ENCODE results near the gene ANKRD35. TPM values are rescaled to one million over a fixed set of nuclear protein-coding genes. Genes with fewer than 3 reads are reported as not detected.
"Not testable (repeated sequence)": the region's sequence is repeated elsewhere in the genome, so short reads cannot be mapped to it uniquely, and the experiment has no call there.

The ANKRD35 gene
- total RNA-seq, 1 donor from 2014 or later = 1.6 TPM

DNA sequence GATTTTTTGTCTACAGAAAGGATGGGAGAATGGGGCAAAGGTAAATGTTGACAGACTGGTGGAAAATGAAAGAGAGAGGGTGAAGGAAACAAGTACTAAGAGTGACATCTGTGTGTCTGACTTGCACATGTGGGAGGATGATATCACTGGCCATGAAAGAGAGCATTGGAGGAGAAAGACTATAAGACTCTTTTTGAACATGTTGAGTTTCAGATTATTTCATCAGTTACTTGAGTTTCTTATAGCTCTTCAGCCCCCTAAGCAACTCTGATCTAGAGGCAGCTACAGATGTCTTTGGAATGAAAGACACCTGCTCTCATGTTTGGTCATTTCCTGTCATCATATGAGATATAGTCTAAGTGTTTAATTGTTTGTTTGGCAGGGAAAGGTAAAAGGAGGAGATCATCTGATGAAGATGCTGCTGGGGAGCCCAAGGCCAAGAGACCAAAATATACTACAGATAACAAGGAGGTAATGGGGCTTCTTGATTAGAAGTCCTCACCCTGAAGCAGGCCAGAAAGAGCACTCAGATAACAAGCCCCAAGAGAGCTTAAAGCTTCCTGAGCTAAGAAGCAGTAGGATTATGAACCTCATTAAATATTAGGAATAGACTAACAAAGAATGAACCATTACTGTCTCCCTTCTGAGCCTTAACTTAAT, 57.2 kb downstream of the ANKRD35 start:
- H3K4me1 ChIP-seq = peaks cover 14% of the 10 kb centered on the region
- DNase-seq (no peak), ATAC-seq (no peak)
- peaks cover 78% of the 10 kb centered on the region for H3K36me3 ChIP-seq
- intact Hi-C loops (cut with DNase I) = no loop called here
- no peak overlapping the region for H3K27ac ChIP-seq
- no peak overlapping the region for H3K4me3 ChIP-seq
- TF ChIP-seq, protein P1, sequence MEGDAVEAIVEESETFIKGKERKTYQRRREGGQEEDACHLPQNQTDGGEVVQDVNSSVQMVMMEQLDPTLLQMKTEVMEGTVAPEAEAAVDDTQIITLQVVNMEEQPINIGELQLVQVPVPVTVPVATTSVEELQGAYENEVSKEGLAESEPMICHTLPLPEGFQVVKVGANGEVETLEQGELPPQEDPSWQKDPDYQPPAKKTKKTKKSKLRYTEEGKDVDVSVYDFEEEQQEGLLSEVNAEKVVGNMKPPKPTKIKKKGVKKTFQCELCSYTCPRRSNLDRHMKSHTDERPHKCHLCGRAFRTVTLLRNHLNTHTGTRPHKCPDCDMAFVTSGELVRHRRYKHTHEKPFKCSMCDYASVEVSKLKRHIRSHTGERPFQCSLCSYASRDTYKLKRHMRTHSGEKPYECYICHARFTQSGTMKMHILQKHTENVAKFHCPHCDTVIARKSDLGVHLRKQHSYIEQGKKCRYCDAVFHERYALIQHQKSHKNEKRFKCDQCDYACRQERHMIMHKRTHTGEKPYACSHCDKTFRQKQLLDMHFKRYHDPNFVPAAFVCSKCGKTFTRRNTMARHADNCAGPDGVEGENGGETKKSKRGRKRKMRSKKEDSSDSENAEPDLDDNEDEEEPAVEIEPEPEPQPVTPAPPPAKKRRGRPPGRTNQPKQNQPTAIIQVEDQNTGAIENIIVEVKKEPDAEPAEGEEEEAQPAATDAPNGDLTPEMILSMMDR (IDR thresholded peaks at IDR 0.05) = no peak
- H3K27me3 ChIP-seq = no peaks in the 10 kb centered on the region
- H3K9me3 ChIP-seq = no peaks in the 10 kb centered on the region

- H3K27me3 ChIP-seq = no peaks in the 10 kb centered on the region
- intact Hi-C loops (cut with DNase I) = no loop called here
- no peak for DNase-seq
- peaks cover 72% of the 10 kb centered on the region for H3K36me3 ChIP-seq
- H3K27ac ChIP-seq = no peak overlapping the region
- H3K4me3 ChIP-seq = no peak overlapping the region
- peaks cover 14% of the 10 kb centered on the region for H3K4me1 ChIP-seq
- no peaks in the 10 kb centered on the region for H3K9me3 ChIP-seq
- TF ChIP-seq, protein P1 (IDR thresholded peaks at IDR 0.05) = no peak
- no peak for ATAC-seq
Observed at GRCh38 chr1:145827966-145828365, 57.7 kb downstream of the ANKRD35 start.

DNA sequence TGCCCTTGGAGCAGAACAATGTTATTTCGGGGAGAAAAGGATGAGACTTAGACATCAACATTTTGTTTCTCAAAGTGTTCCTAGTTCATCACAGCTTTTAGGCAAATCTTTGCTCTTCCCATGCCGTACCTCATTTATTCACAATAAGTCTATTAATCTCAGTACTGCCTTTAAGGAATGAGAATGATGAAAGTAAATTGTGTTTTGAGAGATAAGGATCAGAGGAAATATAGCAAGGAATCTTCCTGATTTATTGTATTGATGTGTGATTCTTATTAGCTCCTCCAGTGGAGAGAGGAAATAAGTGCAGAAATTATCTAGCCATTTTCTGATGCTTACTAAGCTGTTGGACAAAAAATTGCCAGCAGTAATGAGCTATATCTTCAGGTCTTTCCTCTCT, 59.6 kb downstream of the ANKRD35 start:
- intact Hi-C loops (cut with DNase I) = no loop called here
- Histone ChIP-seq H3K9me3 (no peaks in the 10 kb centered on the region), H3K27me3 (no peaks in the 10 kb centered on the region), H3K4me3 (no peak overlapping the region), H3K4me1 (peaks cover 14% of the 10 kb centered on the region), H3K36me3 (peaks cover 53% of the 10 kb centered on the region), H3K27ac (no peak overlapping the region)
- DNase-seq (no peak), ATAC-seq (no peak)
- TF ChIP-seq, protein P1 (IDR thresholded peaks at IDR 0.05) = no peak

DNA sequence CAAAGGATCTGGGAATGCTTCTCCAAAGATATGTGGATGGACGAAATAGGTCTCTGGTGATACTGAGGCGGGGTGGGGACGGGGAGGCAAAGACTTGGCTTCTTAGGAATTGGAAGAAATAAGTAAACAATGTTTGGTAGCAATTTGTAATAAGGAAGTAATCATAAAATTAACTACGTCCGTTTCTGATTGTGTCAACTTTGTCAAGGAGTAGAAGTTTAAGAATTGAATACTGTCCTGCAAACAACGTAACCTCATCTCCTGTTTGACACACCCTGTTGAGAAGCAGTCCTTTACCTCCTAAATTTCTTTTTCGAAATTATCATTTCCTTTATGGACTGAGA, 61.2 kb downstream of the ANKRD35 start:
- ATAC-seq = no peak
- intact Hi-C loops (cut with DNase I) = no loop called here
- H3K27ac ChIP-seq = peak overlapping the region; percentile 93
- H3K36me3 ChIP-seq = peaks cover 37% of the 10 kb centered on the region
- peaks cover 14% of the 10 kb centered on the region for H3K4me1 ChIP-seq
- no peaks in the 10 kb centered on the region for H3K9me3 ChIP-seq
- peak overlapping the region; percentile 77 for H3K4me3 ChIP-seq
- no peak for DNase-seq
- H3K27me3 ChIP-seq = no peaks in the 10 kb centered on the region
- TF ChIP-seq, protein P1 (IDR thresholded peaks at IDR 0.05) = no peak

GRCh38 chr1:145823565-145824498, 61.8 kb downstream of the ANKRD35 start, which contains the start of the genes POLR3C and RNF115:
POLR3C (plus strand) TSS chr1:145824200; CDS start chr1:145825777, 1,577 bp downstream.
RNF115 (minus strand) TSS chr1:145824095; CDS start chr1:145823873, 222 bp downstream.
- H3K27me3 ChIP-seq = no peaks in the 10 kb centered on the region
- TF ChIP-seq, protein P1 (IDR thresholded peaks at IDR 0.05) = no peak
- DNase-seq (peak; percentile 96), ATAC-seq (peak; percentile 97)
- intact Hi-C loops (cut with DNase I) = no loop called here
- peaks cover 31% of the 10 kb centered on the region for H3K36me3 ChIP-seq
- peaks cover 14% of the 10 kb centered on the region for H3K4me1 ChIP-seq
- H3K9me3 ChIP-seq = no peaks in the 10 kb centered on the region
- peak within 1 kb of the TSS; percentile 77 for H3K4me3 ChIP-seq
- H3K27ac ChIP-seq = peak within 1 kb of the TSS; percentile 93

GRCh38 chr1:145822779-145823331, 62.8 kb downstream of the ANKRD35 start:
- Histone ChIP-seq H3K36me3 (peaks cover 21% of the 10 kb centered on the region), H3K4me1 (peaks cover 14% of the 10 kb centered on the region)
- H3K27ac ChIP-seq; DNase-seq; intact Hi-C loops (cut with DNase I); H3K9me3 ChIP-seq; H3K4me3 ChIP-seq; H3K27me3 ChIP-seq; ATAC-seq: not testable (repeated sequence)

DNA sequence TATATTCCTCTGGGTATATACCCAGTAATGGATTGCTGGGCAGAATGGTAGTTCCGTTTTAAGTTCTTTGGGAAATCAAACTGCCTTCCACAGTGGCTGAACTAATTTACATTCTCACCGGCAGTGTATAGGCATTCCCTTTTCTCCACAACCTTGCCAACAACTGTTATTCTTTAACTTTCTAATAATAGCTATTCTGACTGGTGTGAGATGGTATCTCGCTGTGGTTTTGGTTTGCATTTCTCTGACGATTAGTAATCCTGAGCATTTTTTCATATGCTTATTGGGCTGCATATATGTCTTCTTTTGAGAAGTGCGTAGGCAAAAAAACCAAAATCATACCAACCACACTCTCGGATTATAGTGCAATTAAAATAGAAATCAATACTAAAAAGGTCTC, 67.6 kb downstream of the ANKRD35 start:
- H3K27ac ChIP-seq; intact Hi-C loops (cut with DNase I); H3K4me1 ChIP-seq; ATAC-seq; H3K4me3 ChIP-seq; DNase-seq; H3K9me3 ChIP-seq; H3K27me3 ChIP-seq; H3K36me3 ChIP-seq: not testable (repeated sequence)

All from upper lobe of right lung (tissue), 1 donor.